ENCODE measurements around the gene PDCD1LG2. TPM values are rescaled to one million over a fixed set of nuclear protein-coding genes. Genes with fewer than 3 reads are reported as not detected.
A peak's percentile ranks its signal among the peaks of the same experiment; 100 is the strongest.

PDCD1LG2 gene
- total RNA-seq, 1 donor from 2014 or later = 9.0 TPM

DNA sequence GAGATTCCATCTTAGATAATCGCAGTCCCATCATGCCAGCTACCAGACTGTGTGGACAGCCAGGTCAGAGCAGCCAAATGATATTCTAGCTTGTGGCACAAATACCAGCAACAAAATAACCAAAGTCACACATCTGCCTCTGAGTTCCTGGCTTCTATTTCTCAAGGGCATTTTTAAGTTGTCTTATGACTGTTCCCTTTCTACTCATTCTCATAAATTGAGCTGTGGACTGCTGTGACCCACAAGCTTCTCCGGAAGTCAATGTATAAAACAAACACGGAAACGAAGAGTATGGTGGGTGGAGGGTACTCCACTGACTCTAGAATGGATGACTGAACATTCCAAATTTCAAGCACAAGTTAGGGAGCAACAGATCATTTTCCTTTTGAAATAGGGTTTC, 43.9 kb downstream of the PDCD1LG2 start:
- no peak for ATAC-seq
- no peaks in the 10 kb centered on the region for H3K36me3 ChIP-seq
- H3K4me1 ChIP-seq = peaks cover 33% of the 10 kb centered on the region

DNA sequence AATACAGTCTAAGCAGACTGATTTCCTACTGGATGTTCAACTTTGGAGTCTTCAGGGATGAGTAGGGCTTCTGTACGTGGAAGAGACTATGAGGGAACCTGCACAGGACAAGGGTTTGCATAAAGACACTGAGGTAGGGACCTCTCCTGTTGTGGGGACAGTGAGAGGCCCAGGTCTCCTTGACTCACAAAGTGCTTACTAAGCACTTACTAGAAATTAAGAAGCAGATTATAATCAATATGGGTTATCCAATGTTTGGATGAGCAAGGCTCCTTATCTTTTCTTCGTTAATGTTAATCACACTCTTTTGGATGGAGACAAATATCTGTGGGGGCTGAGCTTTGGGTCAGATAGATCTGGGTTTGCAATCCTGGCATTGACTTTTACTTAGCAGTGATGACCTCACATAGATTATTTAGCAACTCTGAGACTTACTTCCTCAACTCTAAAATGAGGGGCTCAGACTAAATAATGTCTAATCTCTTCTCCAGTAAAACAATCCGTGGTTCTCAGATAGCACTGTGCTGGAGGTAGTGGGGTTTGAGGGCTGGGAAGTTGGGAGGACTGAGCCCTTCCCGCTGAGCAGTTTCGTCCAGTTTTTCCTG, 45.9 kb downstream of the PDCD1LG2 start:
- H3K27ac ChIP-seq = no peak overlapping the region
- H3K27me3 ChIP-seq (ENCODE audit: low read depth) = no peaks in the 10 kb centered on the region
- no peaks in the 10 kb centered on the region for H3K36me3 ChIP-seq
- ATAC-seq = no peak
- intact Hi-C loops (cut with DNase I) = no loop called here
- no peak for DNase-seq
- no peaks in the 10 kb centered on the region for H3K9me3 ChIP-seq
- peaks cover 33% of the 10 kb centered on the region for H3K4me1 ChIP-seq
- TF ChIP-seq, protein P1, sequence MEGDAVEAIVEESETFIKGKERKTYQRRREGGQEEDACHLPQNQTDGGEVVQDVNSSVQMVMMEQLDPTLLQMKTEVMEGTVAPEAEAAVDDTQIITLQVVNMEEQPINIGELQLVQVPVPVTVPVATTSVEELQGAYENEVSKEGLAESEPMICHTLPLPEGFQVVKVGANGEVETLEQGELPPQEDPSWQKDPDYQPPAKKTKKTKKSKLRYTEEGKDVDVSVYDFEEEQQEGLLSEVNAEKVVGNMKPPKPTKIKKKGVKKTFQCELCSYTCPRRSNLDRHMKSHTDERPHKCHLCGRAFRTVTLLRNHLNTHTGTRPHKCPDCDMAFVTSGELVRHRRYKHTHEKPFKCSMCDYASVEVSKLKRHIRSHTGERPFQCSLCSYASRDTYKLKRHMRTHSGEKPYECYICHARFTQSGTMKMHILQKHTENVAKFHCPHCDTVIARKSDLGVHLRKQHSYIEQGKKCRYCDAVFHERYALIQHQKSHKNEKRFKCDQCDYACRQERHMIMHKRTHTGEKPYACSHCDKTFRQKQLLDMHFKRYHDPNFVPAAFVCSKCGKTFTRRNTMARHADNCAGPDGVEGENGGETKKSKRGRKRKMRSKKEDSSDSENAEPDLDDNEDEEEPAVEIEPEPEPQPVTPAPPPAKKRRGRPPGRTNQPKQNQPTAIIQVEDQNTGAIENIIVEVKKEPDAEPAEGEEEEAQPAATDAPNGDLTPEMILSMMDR (IDR thresholded peaks at IDR 0.05) = no peak
- no peak overlapping the region for H3K4me3 ChIP-seq

More for the DNA sequence above, 43.9 kb downstream of the PDCD1LG2 start:
- no peak for DNase-seq
- Histone ChIP-seq H3K27ac (no peak overlapping the region), H3K27me3 (ENCODE audit: low read depth) (no peaks in the 10 kb centered on the region), H3K9me3 (no peaks in the 10 kb centered on the region), H3K4me3 (no peak overlapping the region)
- TF ChIP-seq, protein P1 (IDR thresholded peaks at IDR 0.05) = no peak
- intact Hi-C loops (cut with DNase I) = no loop called here

DNA sequence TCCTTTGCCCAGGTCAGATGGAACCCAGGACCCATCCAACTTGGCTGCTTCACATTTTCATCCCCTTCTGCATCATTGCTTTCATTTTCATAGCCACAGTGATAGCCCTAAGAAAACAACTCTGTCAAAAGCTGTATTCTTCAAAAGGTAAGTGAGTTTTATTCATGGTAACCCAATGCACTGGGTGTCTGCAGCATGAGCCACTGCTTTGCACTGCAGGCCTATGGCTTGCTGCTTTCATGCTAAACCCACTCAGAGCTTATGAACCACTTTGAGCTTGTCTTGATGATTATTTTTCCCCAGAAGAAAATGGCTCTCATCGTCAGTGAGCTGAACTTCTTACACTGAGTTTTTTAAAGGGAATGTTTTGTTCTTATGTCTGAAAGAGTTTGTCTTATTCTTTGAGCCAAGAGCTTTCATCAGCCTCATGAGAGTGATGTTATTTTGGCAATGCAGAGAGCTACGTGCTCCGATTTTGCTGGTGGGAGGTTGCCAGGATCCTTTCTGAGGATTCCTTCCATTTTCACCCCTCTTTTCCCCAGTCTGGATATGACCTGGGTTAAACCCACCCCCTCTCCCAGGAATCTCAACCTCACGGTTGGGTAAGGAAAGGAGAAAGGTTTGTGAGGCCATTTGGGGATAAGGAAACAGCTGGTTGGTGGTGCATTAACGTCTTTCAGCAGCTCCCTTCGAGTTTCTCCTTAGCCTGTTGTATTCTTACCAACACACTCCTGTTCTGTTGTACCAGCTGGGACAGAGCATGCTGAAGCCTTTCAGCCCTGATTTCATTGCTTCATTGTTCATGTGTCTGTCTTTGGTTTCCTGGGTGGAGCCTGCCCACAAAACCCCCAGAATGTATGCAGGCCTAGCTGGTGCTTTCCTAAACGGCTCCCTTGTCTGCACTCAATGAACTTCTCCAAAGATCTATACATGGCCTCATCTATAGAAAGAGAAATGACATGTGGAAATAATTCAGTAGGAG, 47.6 kb downstream of the PDCD1LG2 start:
- TF ChIP-seq, protein P1 (IDR thresholded peaks at IDR 0.05) = no peak
- ATAC-seq (peak; percentile 80 to 84), DNase-seq (peak; percentile 63)
- H3K36me3 ChIP-seq = no peaks in the 10 kb centered on the region
- intact Hi-C loops (cut with DNase I) = no loop called here
- H3K4me1 ChIP-seq = peaks cover 33% of the 10 kb centered on the region
- H3K9me3 ChIP-seq = no peaks in the 10 kb centered on the region
- no peak overlapping the region for H3K4me3 ChIP-seq
- H3K27ac ChIP-seq = peak overlapping the region; percentile 27
- no peaks in the 10 kb centered on the region for H3K27me3 ChIP-seq (ENCODE audit: low read depth)

DNA sequence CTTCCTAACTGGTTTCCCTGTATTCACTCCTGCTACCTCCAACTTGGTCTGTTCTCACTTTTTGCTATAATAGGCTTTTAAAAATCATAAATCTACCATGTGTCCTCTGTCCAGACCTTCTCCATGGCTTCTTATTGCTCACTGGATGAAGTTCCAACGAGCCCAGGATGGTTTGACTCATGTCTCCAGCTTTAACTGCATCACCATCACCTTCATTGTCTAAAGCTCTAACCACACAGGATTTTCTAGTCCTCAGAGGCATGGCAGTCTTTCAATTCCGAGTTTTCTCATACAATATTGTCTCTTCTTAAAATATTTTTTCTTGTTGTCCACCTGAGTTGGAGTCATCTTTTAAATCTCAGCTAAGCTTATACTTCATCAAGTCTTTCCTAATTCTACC, 49.3 kb downstream of the PDCD1LG2 start:
- H3K4me3 ChIP-seq = no peak overlapping the region
- no peaks in the 10 kb centered on the region for H3K36me3 ChIP-seq
- H3K9me3 ChIP-seq = no peaks in the 10 kb centered on the region
- no peak overlapping the region for H3K27ac ChIP-seq
- H3K4me1 ChIP-seq = peaks cover 33% of the 10 kb centered on the region
- TF ChIP-seq, protein P1 (IDR thresholded peaks at IDR 0.05) = no peak
- DNase-seq (no peak), ATAC-seq (no peak)
- intact Hi-C loops (cut with DNase I) = no loop called here
- H3K27me3 ChIP-seq (ENCODE audit: low read depth) = no peaks in the 10 kb centered on the region

DNA sequence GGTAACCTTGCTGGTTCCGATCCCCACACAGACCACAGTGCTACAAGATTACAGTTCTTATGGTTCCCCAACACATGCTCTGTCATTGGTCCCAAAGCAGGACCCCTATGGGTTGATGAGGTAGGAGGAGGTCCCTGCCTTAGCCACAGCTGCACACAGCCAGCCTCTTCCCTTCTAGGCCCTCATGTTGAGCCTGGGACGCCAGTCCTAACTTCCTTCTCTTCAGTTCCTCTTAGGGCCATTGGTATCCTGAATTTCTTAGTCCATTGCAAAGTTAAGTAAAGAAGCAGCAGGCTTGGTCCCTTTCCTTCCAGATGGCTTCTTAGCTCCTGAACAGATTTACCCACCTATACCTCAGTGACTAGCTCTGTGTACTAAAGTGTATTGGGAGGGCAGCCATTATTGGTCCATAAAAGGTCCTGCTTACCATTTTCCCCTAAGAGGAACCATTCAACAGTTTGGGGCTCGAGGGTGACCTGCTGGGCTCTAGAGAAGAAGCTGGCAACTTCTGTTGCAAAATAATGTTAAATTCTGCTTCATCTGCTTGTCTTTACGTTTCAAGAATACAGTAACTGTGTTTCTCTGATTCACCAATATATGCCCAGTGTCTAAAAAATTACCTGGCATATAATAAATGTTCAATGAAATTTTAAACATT, 50.2 kb downstream of the PDCD1LG2 start:
- Histone ChIP-seq H3K36me3 (no peaks in the 10 kb centered on the region), H3K9me3 (no peaks in the 10 kb centered on the region), H3K27ac (no peak overlapping the region), H3K4me1 (peaks cover 33% of the 10 kb centered on the region), H3K4me3 (no peak overlapping the region), H3K27me3 (ENCODE audit: low read depth) (no peaks in the 10 kb centered on the region)
- ATAC-seq (no peak), DNase-seq (no peak)
- TF ChIP-seq, protein P1 (IDR thresholded peaks at IDR 0.05) = no peak
- intact Hi-C loops (cut with DNase I) = no loop called here

All from lower lobe of right lung (tissue), 2 donors.